ENCODE data around the gene EEF1E1.

- no peak for TF ChIP-seq CTCF (IDR thresholded peaks at IDR 0.05; ENCODE audit: insufficient read depth, low read depth, low read length)
- TF ChIP-seq EZH2 (IDR thresholded peaks at IDR 0.05; ENCODE audit: insufficient read depth, low read length) = no peak
These were observed 26.6 kb downstream of the EEF1E1 start for GRCh38 chr6:8075704-8076103.
